Ishikawa (cell line): Measurements from ENCODE around the gene C1QTNF6.

Source experiments
- CEBPB ChIP-seq: IDR thresholded peaks from 2 replicates; pipeline ENCODE4 v1.6.1; 2012
- CREB1 ChIP-seq: IDR thresholded peaks from 2 replicates; pipeline ENCODE4 v1.6.1; 2012; ENCODE audit warnings: low read depth
- EGR1 ChIP-seq: IDR thresholded peaks from 2 replicates; pipeline ENCODE4 v1.6.1; 2012
- EP300 ChIP-seq: IDR thresholded peaks from 2 replicates; pipeline ENCODE4 v1.6.1; 2012; ENCODE audit warnings: borderline replicate concordance
- FOXM1 ChIP-seq: IDR thresholded peaks from 2 replicates; pipeline ENCODE4 v1.6.1; 2012; ENCODE audit warnings: low read depth, borderline replicate concordance
- MAX ChIP-seq: IDR thresholded peaks from 2 replicates; pipeline ENCODE4 v1.6.1; 2012
- NFIC ChIP-seq: IDR thresholded peaks from 2 replicates; pipeline ENCODE4 v1.6.1; 2012
- RAD21 ChIP-seq: IDR thresholded peaks from 2 replicates; pipeline ENCODE4 v1.6.1; 2012; ENCODE audit warnings: low read depth
- REST ChIP-seq: IDR thresholded peaks from 2 replicates; pipeline ENCODE4 v1.6.1; 2012; ENCODE audit warnings: low read depth, mild to moderate bottlenecking
- TAF1 ChIP-seq: IDR thresholded peaks from 2 replicates; pipeline ENCODE4 v1.6.1; 2012; ENCODE audit warnings: low read depth, mild to moderate bottlenecking
- TCF12 ChIP-seq: IDR thresholded peaks from 2 replicates; pipeline ENCODE4 v1.6.1; 2012; ENCODE audit warnings: low read depth
- TEAD4 ChIP-seq: IDR thresholded peaks from 2 replicates; pipeline ENCODE4 v1.6.1; 2012
- USF1 ChIP-seq: IDR thresholded peaks from 2 replicates; pipeline ENCODE4 v1.6.1; 2012
- YY1 ChIP-seq: IDR thresholded peaks from 2 replicates; pipeline ENCODE4 v1.6.1; 2012; ENCODE audit warnings: low read depth
- ZBTB7A ChIP-seq: IDR thresholded peaks from 2 replicates; pipeline ENCODE4 v1.6.1; 2012; ENCODE audit warnings: low read depth

Gene C1QTNF6

GRCh38 chr22:37229805-37230672, 42.0 kb upstream of the C1QTNF6 start:
- TF ChIP-seq RAD21 = no peak
- no peak for TF ChIP-seq CEBPB
- TF ChIP-seq EGR1 = no peak
- TF ChIP-seq MAX = no peak
- no peak for TF ChIP-seq TAF1
- TF ChIP-seq TCF12 = no peak
- no peak for TF ChIP-seq USF1
- no peak for TF ChIP-seq EP300
- no peak for TF ChIP-seq CREB1
- TF ChIP-seq ZBTB7A = no peak
- TF ChIP-seq REST = no peak
- TF ChIP-seq NFIC = no peak
- no peak for TF ChIP-seq TEAD4
- no peak for TF ChIP-seq FOXM1
- no peak for TF ChIP-seq YY1

GRCh38 chr22:37229012-37229804, 41.2 kb upstream of the C1QTNF6 start:
- peak; percentile 59 for TF ChIP-seq NFIC
- no peak for TF ChIP-seq EP300

- TF ChIP-seq FOXM1 = no peak
These were observed 40.3 kb upstream of the C1QTNF6 start for GRCh38 chr22:37228106-37229011.

GRCh38 chr22:37226514-37226913, 38.5 kb upstream of the C1QTNF6 start:
- TF ChIP-seq NFIC = no peak
- TF ChIP-seq REST = no peak
- no peak for TF ChIP-seq RAD21
- TF ChIP-seq TCF12 = no peak
- no peak for TF ChIP-seq USF1
- no peak for TF ChIP-seq TEAD4
- TF ChIP-seq TAF1 = no peak
- no peak for TF ChIP-seq EGR1
- no peak for TF ChIP-seq YY1
- no peak for TF ChIP-seq CEBPB
- TF ChIP-seq MAX = no peak
- TF ChIP-seq EP300 = no peak
- TF ChIP-seq ZBTB7A = no peak
- no peak for TF ChIP-seq FOXM1
- no peak for TF ChIP-seq CREB1

GRCh38 chr22:37226087-37226486, 38.0 kb upstream of the C1QTNF6 start:
- TF ChIP-seq CREB1 = no peak
- TF ChIP-seq TCF12 = no peak
- no peak for TF ChIP-seq FOXM1
- no peak for TF ChIP-seq RAD21
